HG02798 (cell line): ENCODE measurements around the gene MAOA.
"Not testable (repeated sequence)": the region's sequence is repeated elsewhere in the genome, so short reads cannot be mapped to it uniquely, and the experiment has no call there.

ENCODE experiments used
- ATAC-seq: cut with Tn5 transposase; IDR thresholded peaks from one replicate; pipeline ENCODE4 v1.9.1; 2021; ENCODE audit warnings: mild to moderate bottlenecking; ENCODE audit not compliant: unreplicated experiment, poor library complexity

Gene MAOA

GRCh38 chrX:43656005-43656494 is at the start of gene MAOA:
MAOA (plus strand) TSS chrX:43656299; CDS start chrX:43656342, 43 bp downstream.
- ATAC-seq, result no peak

GRCh38 chrX:43612400-43612799 is 43.7 kb upstream of the MAOA start:
- no peak for ATAC-seq

GRCh38 chrX:43615660-43616059 is 40.4 kb upstream of the MAOA start:
- no peak for ATAC-seq

- no peak for ATAC-seq
These were observed 37.5 kb upstream of the MAOA start for GRCh38 chrX:43618366-43619205.

GRCh38 chrX:43619861-43620260 is 36.2 kb upstream of the MAOA start:
- not testable (repeated sequence) for ATAC-seq

- ATAC-seq, result no peak
These were observed 29.0 kb upstream of the MAOA start for GRCh38 chrX:43627147-43627546.

- ATAC-seq, result no peak
These were observed 28.4 kb upstream of the MAOA start for GRCh38 chrX:43627669-43628068.

- ATAC-seq, result no peak
These were observed 26.9 kb upstream of the MAOA start for GRCh38 chrX:43629229-43629628.

- no peak for ATAC-seq
These were observed 24.3 kb upstream of the MAOA start for GRCh38 chrX:43631841-43632240.

- no peak for ATAC-seq
These were observed 23.0 kb upstream of the MAOA start for GRCh38 chrX:43633081-43633480.

GRCh38 chrX:43633757-43634156 is 22.3 kb upstream of the MAOA start:
- ATAC-seq, result no peak

GRCh38 chrX:43640482-43640881 is 15.6 kb upstream of the MAOA start:
- ATAC-seq, result no peak

- no peak for ATAC-seq
These were observed 14.4 kb upstream of the MAOA start for GRCh38 chrX:43641691-43642090.

GRCh38 chrX:43643201-43643600 is 12.9 kb upstream of the MAOA start:
- no peak for ATAC-seq

- ATAC-seq, result no peak
These were observed 12.4 kb upstream of the MAOA start for GRCh38 chrX:43643662-43644061.

- no peak for ATAC-seq
These were observed 11.9 kb upstream of the MAOA start for GRCh38 chrX:43644124-43644701.

- ATAC-seq, result no peak
These were observed 9.3 kb upstream of the MAOA start for GRCh38 chrX:43646800-43647199.

- ATAC-seq, result peak; percentile 99
These were observed 1.5 kb upstream of the MAOA start for GRCh38 chrX:43654431-43655150.

- peak; percentile 14 for ATAC-seq
These were observed 721 bp upstream of the MAOA start for GRCh38 chrX:43655151-43656004.

GRCh38 chrX:43657671-43658070 is 1.6 kb downstream of the MAOA start:
- ATAC-seq, result no peak
